A549 (cell line): ENCODE data around the gene BRPF1. TPM values are rescaled to one million over a fixed set of nuclear protein-coding genes. Genes with fewer than 3 reads are reported as not detected.

Source experiments
- ATAC-seq, 2 experiments: fragments of 200-7000 bp in 1 of 2; fragments of >200 bp in 1 of 2; cut with Nextera tagmentation in 1 of 2; cut with Tn5 transposase in 1 of 2; 3 replicates each; pipeline versions ENCODE4 v1.8.0 to v1.9.1; 2018 to 2020; ENCODE audit warnings: mild to moderate bottlenecking in 1 of 2, moderate library complexity in 1 of 2
- CTCF ChIA-PET: fragments of 300-600 bp; sonication (Branson Sonifier 250); formaldehyde crosslinking; extraction: SDS; loops from one replicate; lab custom pipeline; 2021; ENCODE audit warnings: antibody characterized with exemption, inconsistent platforms; lab: Yijun Ruan, JAX
- POLR2A ChIA-PET: fragments of 350-600 bp; formaldehyde crosslinking; extraction: SDS; loops from one replicate; lab custom pipeline; 2021; ENCODE audit warnings: antibody characterized with exemption, inconsistent platforms; lab: Yijun Ruan, JAX
- DNase-seq, 2 experiments: peaks; one replicate each; pipeline versions ENCODE4 v3.0.0 to v3.0.0-alpha.2; 2011 to 2016; ENCODE audit warnings: low read depth in 1 of 2, low spot score in 1 of 2
- FAIRE-seq: peaks from 2 replicates; lab custom pipeline; 2011; peaks lifted over from hg19 to GRCh38; lab: Jason Lieb, UNC
- H3K27ac ChIP-seq, 2 experiments: fragments of >200 bp; sonication (Bioruptor Twin); formaldehyde crosslinking; 3 replicates each; pipeline ENCODE4 v1.5.1; 2016 to 2017
- H3K4me1 ChIP-seq: fragments of >200 bp; sonication (Bioruptor Twin); formaldehyde crosslinking; 3 replicates; pipeline ENCODE4 v1.6.1; 2016
- H3K4me2 ChIP-seq: fragments of >200 bp; sonication (Bioruptor Twin); formaldehyde crosslinking; 3 replicates; pipeline ENCODE4 v1.6.1; 2016
- H3K4me3 ChIP-seq: fragments of >200 bp; sonication (Bioruptor Twin); formaldehyde crosslinking; 3 replicates; pipeline ENCODE4 v1.5.1; 2016
- H3K9me3 ChIP-seq: fragments of >200 bp; sonication (Bioruptor Twin); formaldehyde crosslinking; 3 replicates; pipeline ENCODE4 v1.6.1; 2016
- BHLHE40 ChIP-seq: IDR thresholded peaks from 2 replicates; pipeline ENCODE4 v1.6.1; 2012; ENCODE audit warnings: low read depth, low read length, inconsistent platforms
- CBX2 ChIP-seq: fragments of 200-600 bp; sonication (generic); IDR thresholded peaks from 2 replicates; pipeline ENCODE4 v1.6.1; 2016; ENCODE audit warnings: low read depth, mild to moderate bottlenecking, borderline replicate concordance
- CEBPB ChIP-seq, 2 experiments: fragments of >200 bp in 1 of 2; sonication (Bioruptor Twin) in 1 of 2; formaldehyde crosslinking in 1 of 2; IDR thresholded peaks; 2 replicates each; pipeline ENCODE4 v1.6.1; 2012 to 2016
- CHD2 ChIP-seq: fragments of 150-350 bp; IDR thresholded peaks from 2 replicates; pipeline ENCODE4 v1.6.1; 2014; ENCODE audit warnings: low read length; ENCODE audit not compliant: partially characterized antibody
- CHD4 ChIP-seq: fragments of 200-600 bp; sonication (generic); IDR thresholded peaks from 2 replicates; pipeline ENCODE4 v1.6.1; 2016; ENCODE audit warnings: antibody characterized with exemption, mild to moderate bottlenecking, borderline replicate concordance
- E2F6 ChIP-seq: IDR thresholded peaks from 2 replicates; pipeline ENCODE4 v1.6.1; 2012; ENCODE audit warnings: low read depth, borderline replicate concordance
- EHF ChIP-seq: fragments of 250-450 bp; sonication (Bioruptor Pico); IDR thresholded peaks from 2 replicates; pipeline ENCODE4 v1.5.0; 2020; ENCODE audit warnings: mild to moderate bottlenecking
- EHMT2 ChIP-seq: fragments of 200-600 bp; sonication (generic); IDR thresholded peaks from 2 replicates; pipeline ENCODE4 v1.6.1; 2016; ENCODE audit warnings: antibody characterized with exemption, low read depth, mild to moderate bottlenecking, moderate library complexity
- FOSB ChIP-seq: fragments of 250-450 bp; sonication (Bioruptor Pico); IDR thresholded peaks from 2 replicates; pipeline ENCODE4 v1.5.0; 2020; ENCODE audit warnings: mild to moderate bottlenecking, moderate library complexity
- FOXS1 ChIP-seq: fragments of 250-450 bp; sonication (Bioruptor Pico); IDR thresholded peaks from 2 replicates; pipeline ENCODE4 v1.5.0; 2020; ENCODE audit warnings: mild to moderate bottlenecking, moderate library complexity
- GATA3 ChIP-seq: IDR thresholded peaks from 2 replicates; pipeline ENCODE4 v1.6.1; 2012; ENCODE audit warnings: borderline replicate concordance
- MAFK ChIP-seq: fragments of 450-650 bp; IDR thresholded peaks from 2 replicates; pipeline ENCODE4 v1.6.1; 2014; ENCODE audit not compliant: partially characterized antibody
- MYC ChIP-seq: IDR thresholded peaks from 2 replicates; pipeline ENCODE4 v1.6.1; 2012; ENCODE audit warnings: mild to moderate bottlenecking, inconsistent platforms, low read length, improper control_type of control experiment, borderline replicate concordance
- NFE2L2 ChIP-seq: fragments of 150-350 bp; conservative IDR thresholded peaks from 2 replicates; pipeline ENCODE4 v1.6.1; 2014; ENCODE audit warnings: low read length
- RARB ChIP-seq: fragments of 250-450 bp; sonication (Bioruptor Pico); IDR thresholded peaks from 2 replicates; pipeline ENCODE4 v1.8.0; 2021; ENCODE audit warnings: mild to moderate bottlenecking, moderate library complexity
- REST ChIP-seq: fragments of 200-600 bp; sonication (generic); IDR thresholded peaks from 2 replicates; pipeline ENCODE4 v1.6.1; 2016; ENCODE audit warnings: antibody characterized with exemption, mild to moderate bottlenecking, moderate library complexity
- RNF2 ChIP-seq: fragments of 200-600 bp; sonication (generic); IDR thresholded peaks from 2 replicates; pipeline ENCODE4 v1.6.1; 2016; ENCODE audit warnings: low read depth, mild to moderate bottlenecking, antibody characterized with exemption, moderate library complexity, borderline replicate concordance
- SMC3 ChIP-seq: fragments of >200 bp; sonication (Bioruptor Twin); formaldehyde crosslinking; IDR thresholded peaks from 3 replicates; pipeline ENCODE4 v1.6.1; 2018; ENCODE audit warnings: inconsistent platforms
- ZNF302 ChIP-seq: fragments of 250-450 bp; sonication (Bioruptor Pico); IDR thresholded peaks from 2 replicates; pipeline ENCODE4 v1.9.0; 2021; ENCODE audit warnings: inconsistent platforms, mild to moderate bottlenecking, moderate library complexity
- ZSCAN20 ChIP-seq: fragments of 250-450 bp; sonication (Bioruptor Pico); IDR thresholded peaks from 2 replicates; pipeline ENCODE4 v1.8.0; 2022; ENCODE audit warnings: mild to moderate bottlenecking, moderate library complexity
- WGBS: methylation state at CpG from one replicate; pipeline ENCODE4 v1.1.6; 2017; ENCODE audit errors: missing lambda C conversion rate; 5-methylcytosine and 5-hydroxymethylcytosine counted together
- polyA plus RNA-seq, 4 experiments: library from polyadenylated mRNA; depleted of rRNA in 3 of 4; stranded (reverse); fragments of >200 nt; fragmentation: RNase III in 1 of 4; extraction: RNeasy Plus Mini Kit Qiagen cat#74134 plus additional on column Dnase treatment in 1 of 4; gene quantifications; 2 replicates in 3 of 4; 3 replicates in 1 of 4; pipeline ENCODE4 v1.2.3, GENCODE V29; 2011 to 2017
- TF ChIP-seq, protein P1 (sequence below): IDR thresholded peaks from 2 replicates; pipeline ENCODE4 v1.6.1; 2012
- TF ChIP-seq, protein P2 (sequence below): fragments of 250-450 bp; sonication (Bioruptor Pico); IDR thresholded peaks from 2 replicates; pipeline ENCODE4 v1.5.0; 2021; ENCODE audit warnings: mild to moderate bottlenecking, moderate library complexity, borderline replicate concordance
- TF ChIP-seq, protein P3 (sequence below): fragments of >200 bp; sonication (Bioruptor Twin); formaldehyde crosslinking; IDR thresholded peaks from 3 replicates; pipeline ENCODE4 v1.5.1; 2016

BRPF1 gene
- polyA plus RNA-seq, 2 of the 4 experiments (the other 2 are of a cell fraction) = 8.6 to 12.4 TPM

DNA sequence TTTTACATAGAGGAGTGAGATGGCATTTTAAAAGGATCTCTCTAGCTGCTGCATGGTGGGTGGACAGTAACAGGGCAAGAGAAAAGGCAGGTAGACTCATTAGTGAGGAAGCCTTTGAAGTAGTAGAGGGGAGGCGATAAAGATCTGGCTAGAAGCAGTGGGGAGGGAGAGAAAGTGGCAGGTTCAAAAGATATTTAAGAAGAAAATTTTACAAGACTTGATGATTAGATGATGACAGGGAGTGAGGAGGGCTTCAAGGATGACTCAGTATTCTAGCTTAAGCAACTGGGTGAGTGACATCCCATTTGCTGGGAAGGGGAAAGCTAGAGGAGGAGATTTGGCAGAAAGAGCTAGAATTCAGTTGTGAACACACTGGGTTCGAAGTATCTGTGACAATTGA lies 3.8 kb upstream of the BRPF1 start:
- no peak for TF ChIP-seq FOSB (CRISPR knock-in tag)
- H3K9me3 ChIP-seq = no peaks in the 10 kb centered on the region
- WGBS = 88% methylated on average over 2 of the region's 2 CpGs
- H3K4me2 ChIP-seq = no peak overlapping the region
- DNase-seq = no peak
- no peak for ATAC-seq
- no peak overlapping the region for H3K4me3 ChIP-seq
- H3K4me1 ChIP-seq = peaks cover 7% of the 10 kb centered on the region
- POLR2A ChIA-PET = interaction anchor here (0.8 kb wide), 1 partner anchor 65 kb away, joined by 3 read pairs; the partner anchor contains the start of gene ARPC4
- H3K27ac ChIP-seq = no peak overlapping the region
- FAIRE-seq = no peak
- CTCF ChIA-PET = interaction anchor here (0.5 to 6.2 kb wide), 26 partner anchors 9 to 796 kb away, joined by 3 to 99 read pairs (median 4); partner anchors contain the start of genes CPNE9, OGG1 and RPUSD3

GRCh38 chr3:9729419-9729818 lies 2.1 kb upstream of the BRPF1 start:
- WGBS = 73% methylated on average over 10 of the region's 10 CpGs
- ChIA-PET POLR2A (interaction anchor here (1.5 kb wide), 1 partner anchor 63 kb away, joined by 3 read pairs; the partner anchor contains the start of genes ARPC4 and TADA3), CTCF (interaction anchor here (0.5 to 6.2 kb wide), 9 partner anchors 9 to 376 kb away, joined by 3 to 99 read pairs (median 3); no protein-coding TSS in a partner anchor)
- ATAC-seq (no peak), FAIRE-seq (no peak), DNase-seq (no peak)
- Histone ChIP-seq H3K9me3 (no peaks in the 10 kb centered on the region), H3K27ac (no peak overlapping the region), H3K4me2 (no peak overlapping the region), H3K4me3 (no peak overlapping the region), H3K4me1 (peaks cover 16% of the 10 kb centered on the region)
- TF ChIP-seq BHLHE40 (no peak), ZSCAN20 (no peak), CBX2 (no peak), RNF2 (no peak), REST (no peak), GATA3 (no peak), E2F6 (no peak), CEBPB (IDR thresholded peaks at IDR 0.05) (no peak), MAFK (no peak), FOXS1 (CRISPR knock-in tag) (no peak)
- TF ChIP-seq, protein P1, sequence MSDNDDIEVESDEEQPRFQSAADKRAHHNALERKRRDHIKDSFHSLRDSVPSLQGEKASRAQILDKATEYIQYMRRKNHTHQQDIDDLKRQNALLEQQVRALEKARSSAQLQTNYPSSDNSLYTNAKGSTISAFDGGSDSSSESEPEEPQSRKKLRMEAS = no peak

DNA sequence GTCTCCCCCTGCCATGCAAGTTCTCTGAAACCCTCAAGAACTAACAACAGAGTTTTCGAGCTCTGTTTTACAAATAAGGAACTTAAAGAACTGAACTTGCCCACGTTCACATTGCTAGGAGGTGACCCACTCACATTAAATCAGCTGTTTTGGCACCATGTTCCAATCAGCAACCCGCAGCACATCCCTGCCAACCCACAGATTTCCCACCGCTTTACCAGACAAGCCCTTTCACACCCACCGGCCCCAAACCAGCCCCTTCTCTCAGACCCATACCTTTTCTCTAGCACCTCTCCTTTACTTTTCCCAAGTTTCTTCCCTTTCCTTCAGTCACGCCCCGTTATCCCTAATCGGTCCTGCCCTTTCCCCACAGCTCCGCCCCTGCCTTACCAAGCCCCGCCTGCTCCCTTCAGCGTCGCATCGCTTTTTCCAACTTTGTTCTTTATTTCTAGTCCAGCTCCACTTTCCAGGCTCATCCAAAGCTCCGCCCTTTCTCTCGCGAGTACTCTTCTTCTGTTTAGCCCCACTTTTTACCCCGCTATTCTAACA lies 804 bp upstream of the BRPF1 start:
- H3K27ac ChIP-seq = peak overlapping the region; percentile 68 to 93
- DNase-seq (peak in 1 of 2 experiments; percentile 84), ATAC-seq (peak; percentile 81 to 86)
- TF ChIP-seq MYC = no peak
- TF ChIP-seq, protein P2, sequence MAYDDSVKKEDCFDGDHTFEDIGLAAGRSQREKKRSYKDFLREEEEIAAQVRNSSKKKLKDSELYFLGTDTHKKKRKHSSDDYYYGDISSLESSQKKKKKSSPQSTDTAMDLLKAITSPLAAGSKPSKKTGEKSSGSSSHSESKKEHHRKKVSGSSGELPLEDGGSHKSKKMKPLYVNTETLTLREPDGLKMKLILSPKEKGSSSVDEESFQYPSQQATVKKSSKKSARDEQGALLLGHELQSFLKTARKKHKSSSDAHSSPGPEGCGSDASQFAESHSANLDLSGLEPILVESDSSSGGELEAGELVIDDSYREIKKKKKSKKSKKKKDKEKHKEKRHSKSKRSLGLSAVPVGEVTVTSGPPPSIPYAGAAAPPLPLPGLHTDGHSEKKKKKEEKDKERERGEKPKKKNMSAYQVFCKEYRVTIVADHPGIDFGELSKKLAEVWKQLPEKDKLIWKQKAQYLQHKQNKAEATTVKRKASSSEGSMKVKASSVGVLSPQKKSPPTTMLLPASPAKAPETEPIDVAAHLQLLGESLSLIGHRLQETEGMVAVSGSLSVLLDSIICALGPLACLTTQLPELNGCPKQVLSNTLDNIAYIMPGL (CRISPR knock-in tag) = no peak
- TF ChIP-seq SMC3 = no peak
- no peak for TF ChIP-seq CHD4
- TF ChIP-seq EHMT2 = no peak
- no peak for TF ChIP-seq RARB (CRISPR knock-in tag)
- TF ChIP-seq CHD2 = no peak
- TF ChIP-seq ZNF302 (CRISPR knock-in tag) = no peak
- TF ChIP-seq, protein P3, sequence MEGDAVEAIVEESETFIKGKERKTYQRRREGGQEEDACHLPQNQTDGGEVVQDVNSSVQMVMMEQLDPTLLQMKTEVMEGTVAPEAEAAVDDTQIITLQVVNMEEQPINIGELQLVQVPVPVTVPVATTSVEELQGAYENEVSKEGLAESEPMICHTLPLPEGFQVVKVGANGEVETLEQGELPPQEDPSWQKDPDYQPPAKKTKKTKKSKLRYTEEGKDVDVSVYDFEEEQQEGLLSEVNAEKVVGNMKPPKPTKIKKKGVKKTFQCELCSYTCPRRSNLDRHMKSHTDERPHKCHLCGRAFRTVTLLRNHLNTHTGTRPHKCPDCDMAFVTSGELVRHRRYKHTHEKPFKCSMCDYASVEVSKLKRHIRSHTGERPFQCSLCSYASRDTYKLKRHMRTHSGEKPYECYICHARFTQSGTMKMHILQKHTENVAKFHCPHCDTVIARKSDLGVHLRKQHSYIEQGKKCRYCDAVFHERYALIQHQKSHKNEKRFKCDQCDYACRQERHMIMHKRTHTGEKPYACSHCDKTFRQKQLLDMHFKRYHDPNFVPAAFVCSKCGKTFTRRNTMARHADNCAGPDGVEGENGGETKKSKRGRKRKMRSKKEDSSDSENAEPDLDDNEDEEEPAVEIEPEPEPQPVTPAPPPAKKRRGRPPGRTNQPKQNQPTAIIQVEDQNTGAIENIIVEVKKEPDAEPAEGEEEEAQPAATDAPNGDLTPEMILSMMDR = no peak
- no peak for TF ChIP-seq EHF
- no peak for TF ChIP-seq E2F6
- no peak for TF ChIP-seq RNF2
- TF ChIP-seq NFE2L2 = no peak
- TF ChIP-seq, protein P1 = no peak
- TF ChIP-seq CBX2 = no peak

More for the DNA sequence above, 804 bp upstream of the BRPF1 start:
- ChIA-PET POLR2A (interaction anchor here (0.8 to 3.3 kb wide), 6 partner anchors 15 to 517 kb away, joined by 3 to 17 read pairs (median 5); partner anchors contain the start of genes ARPC4, OGG1 and TADA3), CTCF (interaction anchor here (0.5 to 6.2 kb wide), 7 partner anchors 10 to 264 kb away, joined by 3 to 99 read pairs (median 5); no protein-coding TSS in a partner anchor)
- 2% methylated on average over 17 of the region's 17 CpGs for WGBS
- FAIRE-seq = no peak
- H3K9me3 ChIP-seq = no peaks in the 10 kb centered on the region
- H3K4me2 ChIP-seq = peak overlapping the region; percentile 76
- H3K4me1 ChIP-seq = peaks cover 16% of the 10 kb centered on the region
- peak overlapping the region; percentile 92 for H3K4me3 ChIP-seq
